ENCODE results near the gene ADCY3.

Gene ADCY3

GRCh38 chr2:24920098-24920808 is at the start of gene ADCY3:
TSS of gene ADCY3 (minus strand) at chr2:24920237. CDS start at chr2:24918987, 1,250 bp downstream.
- Histone ChIP-seq H3K27ac (peak within 1 kb of the TSS; percentile 44 to 87 (median 74)), H3K4me3 (peak within 1 kb of the TSS; percentile 36 to 70 (median 55))

GRCh38 chr2:24969784-24970183 is 49.7 kb upstream of the ADCY3 start:
- no peak overlapping the region for H3K27ac ChIP-seq
- H3K4me3 ChIP-seq, result no peak overlapping the region

GRCh38 chr2:24961903-24962302 is 41.9 kb upstream of the ADCY3 start:
- no peak overlapping the region for H3K27ac ChIP-seq

GRCh38 chr2:24959761-24960160 is 39.7 kb upstream of the ADCY3 start:
- no peak overlapping the region for H3K4me3 ChIP-seq
- no peak overlapping the region for H3K27ac ChIP-seq

More at GRCh38 chr2:24961903-24962302, 41.9 kb upstream of the ADCY3 start:
- H3K4me3 ChIP-seq, result no peak overlapping the region

GRCh38 chr2:24958411-24958935 is 38.4 kb upstream of the ADCY3 start:
- Histone ChIP-seq H3K4me3 (no peak overlapping the region), H3K27ac (no peak overlapping the region)

- Histone ChIP-seq H3K4me3 (no peak overlapping the region), H3K27ac (no peak overlapping the region)
Measured at GRCh38 chr2:24957976-24958375, 37.9 kb upstream of the ADCY3 start.

- no peak overlapping the region for H3K4me3 ChIP-seq
Measured at GRCh38 chr2:24957221-24957620, 37.2 kb upstream of the ADCY3 start.

GRCh38 chr2:24955921-24956320 is 35.9 kb upstream of the ADCY3 start:
- H3K27ac ChIP-seq, result no peak overlapping the region

More at GRCh38 chr2:24957221-24957620, 37.2 kb upstream of the ADCY3 start:
- no peak overlapping the region for H3K27ac ChIP-seq

GRCh38 chr2:24955232-24955631 is 35.2 kb upstream of the ADCY3 start:
- Histone ChIP-seq H3K4me3 (no peak overlapping the region), H3K27ac (no peak overlapping the region)

More at GRCh38 chr2:24955921-24956320, 35.9 kb upstream of the ADCY3 start:
- H3K4me3 ChIP-seq, result no peak overlapping the region

- no peak overlapping the region for H3K27ac ChIP-seq
Measured at GRCh38 chr2:24950102-24950501, 30.1 kb upstream of the ADCY3 start.

GRCh38 chr2:24948506-24948905 is 28.5 kb upstream of the ADCY3 start:
- no peak overlapping the region for H3K27ac ChIP-seq
- no peak overlapping the region for H3K4me3 ChIP-seq

More at GRCh38 chr2:24950102-24950501, 30.1 kb upstream of the ADCY3 start:
- no peak overlapping the region for H3K4me3 ChIP-seq

GRCh38 chr2:24947561-24948157 is 27.6 kb upstream of the ADCY3 start:
- no peak overlapping the region for H3K4me3 ChIP-seq
- H3K27ac ChIP-seq, result no peak overlapping the region

GRCh38 chr2:24945907-24946306 is 25.9 kb upstream of the ADCY3 start:
- Histone ChIP-seq H3K27ac (no peak overlapping the region), H3K4me3 (no peak overlapping the region)

- no peak overlapping the region for H3K27ac ChIP-seq
- H3K4me3 ChIP-seq, result no peak overlapping the region
Measured at GRCh38 chr2:24943427-24944053, 23.5 kb upstream of the ADCY3 start.

GRCh38 chr2:24939353-24939752 is 19.3 kb upstream of the ADCY3 start:
- Histone ChIP-seq H3K4me3 (no peak overlapping the region), H3K27ac (no peak overlapping the region)

GRCh38 chr2:24937236-24937635 is 17.2 kb upstream of the ADCY3 start:
- Histone ChIP-seq H3K27ac (no peak overlapping the region), H3K4me3 (no peak overlapping the region)

GRCh38 chr2:24935145-24935544 is 15.1 kb upstream of the ADCY3 start:
- Histone ChIP-seq H3K27ac (no peak overlapping the region), H3K4me3 (no peak overlapping the region)

GRCh38 chr2:24932715-24933114 is 12.7 kb upstream of the ADCY3 start:
- H3K27ac ChIP-seq, result no peak overlapping the region

GRCh38 chr2:24930768-24931167 is 10.7 kb upstream of the ADCY3 start:
- H3K4me3 ChIP-seq, result no peak overlapping the region
- H3K27ac ChIP-seq, result no peak overlapping the region

More at GRCh38 chr2:24932715-24933114, 12.7 kb upstream of the ADCY3 start:
- H3K4me3 ChIP-seq, result no peak overlapping the region

- no peak overlapping the region for H3K27ac ChIP-seq
- no peak overlapping the region for H3K4me3 ChIP-seq
Measured at GRCh38 chr2:24929230-24929629, 9.2 kb upstream of the ADCY3 start.

- H3K4me3 ChIP-seq, result no peak overlapping the region
- H3K27ac ChIP-seq, result peak overlapping the region in 1 of 21 experiments; percentile 51
Measured at GRCh38 chr2:24928036-24928435, 8.0 kb upstream of the ADCY3 start.

Measured in skin epidermis (tissue), 12 donors.